Right kidney (tissue), 1 donor: ENCODE results near the gene VEZF1.

Source experiments
- DNase-seq: peaks from one replicate; pipeline ENCODE4 v3.0.0-alpha.2; 2016

VEZF1 gene

GRCh38 chr17:57930239-57930638 is 57.8 kb downstream of the VEZF1 start:
- no peak for DNase-seq

GRCh38 chr17:57929386-57929785 is 58.7 kb downstream of the VEZF1 start:
- DNase-seq = no peak

DNA sequence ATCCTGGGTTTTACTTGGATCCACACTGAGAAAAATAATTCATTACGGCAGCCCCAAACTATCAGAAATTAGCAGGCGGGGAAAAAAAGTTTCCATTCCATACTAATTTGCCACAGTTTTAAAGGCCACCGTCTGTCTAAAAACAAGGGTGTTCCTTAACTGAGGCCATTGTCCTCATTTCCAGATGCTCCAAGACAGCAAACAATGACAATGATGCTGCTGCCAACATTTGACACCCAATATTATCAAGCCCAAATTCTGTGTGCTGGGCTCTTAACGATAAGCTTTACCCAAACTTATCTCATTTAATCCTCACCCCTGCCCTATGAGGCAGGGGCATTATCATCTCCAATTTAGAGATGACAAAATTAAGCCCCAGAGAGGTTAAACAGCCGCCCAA is 59.1 kb downstream of the VEZF1 start:
- no peak for DNase-seq

DNA sequence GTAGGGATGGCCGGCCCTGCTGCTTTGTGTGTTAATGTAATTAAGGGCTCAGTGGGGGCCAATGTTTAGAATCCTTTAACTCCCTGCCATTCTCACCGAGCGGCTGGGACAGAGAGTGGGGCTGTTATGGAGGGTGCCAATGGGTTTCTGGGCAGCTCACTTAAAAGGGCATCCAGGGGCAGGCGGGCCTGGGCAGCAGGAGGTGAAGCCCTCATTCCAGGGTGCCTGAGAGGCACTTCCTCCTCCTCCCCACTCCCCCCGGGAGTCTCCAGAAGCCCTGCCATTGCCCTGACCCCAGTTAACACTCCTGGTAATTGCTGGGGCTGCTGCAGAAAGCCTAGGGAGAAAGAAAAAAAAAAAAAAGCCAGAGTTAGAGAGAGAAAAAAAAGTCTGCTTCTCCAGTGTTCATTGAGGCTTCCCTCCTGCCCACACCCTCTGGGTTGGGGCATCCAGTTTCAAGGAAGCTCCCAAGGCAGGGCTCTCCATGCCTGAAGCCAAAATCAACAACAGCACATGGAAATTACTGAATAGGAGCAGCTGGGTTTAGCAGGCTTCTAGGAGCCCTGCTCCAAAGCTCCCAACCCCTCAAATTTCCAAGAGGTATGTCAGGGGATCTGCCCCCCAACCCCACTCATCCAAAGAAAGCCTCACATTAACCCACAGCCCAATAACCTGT is 60.9 kb downstream of the VEZF1 start:
- DNase-seq = no peak

- DNase-seq = no peak
Observed at GRCh38 chr17:57926723-57927047, 61.4 kb downstream of the VEZF1 start.

GRCh38 chr17:57925361-57925990 is 62.6 kb downstream of the VEZF1 start:
- DNase-seq = no peak

GRCh38 chr17:57924677-57925076 is 63.4 kb downstream of the VEZF1 start:
- no peak for DNase-seq
